ENCODE measurements around the gene ALG14. TPM values are rescaled to one million over a fixed set of nuclear protein-coding genes. Genes with fewer than 3 reads are reported as not detected.

ALG14 gene
- total RNA-seq, 1 donor from 2014 or later: 2.6 TPM

DNA sequence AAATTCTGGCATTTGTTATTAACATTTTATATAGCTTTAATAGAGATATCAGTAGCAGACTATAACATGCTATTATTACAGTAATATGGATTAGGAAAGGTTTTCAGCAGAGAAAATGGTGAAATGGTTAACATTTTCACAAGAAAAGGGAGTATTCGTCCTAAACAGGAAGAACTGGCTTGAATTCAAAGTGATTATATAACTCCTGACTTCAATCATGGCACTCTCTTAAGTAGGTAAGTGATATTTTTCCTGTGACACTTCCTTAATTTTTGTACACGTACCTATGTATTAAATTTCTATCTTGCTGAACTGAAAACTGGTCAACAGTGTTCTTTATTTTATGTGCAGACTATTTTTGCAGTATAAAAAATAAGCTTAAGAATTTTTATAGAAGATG lies 77.9 kb downstream of the ALG14 start:
- H3K27ac ChIP-seq (replicated peaks): peak overlapping the region; percentile 59
- H3K36me3 ChIP-seq: no peaks in the 10 kb centered on the region
- H3K4me3 ChIP-seq: no peak overlapping the region
- intact Hi-C loops (cut with micrococcal nuclease): no loop called here
- no peak for DNase-seq
- TF ChIP-seq, protein P1, sequence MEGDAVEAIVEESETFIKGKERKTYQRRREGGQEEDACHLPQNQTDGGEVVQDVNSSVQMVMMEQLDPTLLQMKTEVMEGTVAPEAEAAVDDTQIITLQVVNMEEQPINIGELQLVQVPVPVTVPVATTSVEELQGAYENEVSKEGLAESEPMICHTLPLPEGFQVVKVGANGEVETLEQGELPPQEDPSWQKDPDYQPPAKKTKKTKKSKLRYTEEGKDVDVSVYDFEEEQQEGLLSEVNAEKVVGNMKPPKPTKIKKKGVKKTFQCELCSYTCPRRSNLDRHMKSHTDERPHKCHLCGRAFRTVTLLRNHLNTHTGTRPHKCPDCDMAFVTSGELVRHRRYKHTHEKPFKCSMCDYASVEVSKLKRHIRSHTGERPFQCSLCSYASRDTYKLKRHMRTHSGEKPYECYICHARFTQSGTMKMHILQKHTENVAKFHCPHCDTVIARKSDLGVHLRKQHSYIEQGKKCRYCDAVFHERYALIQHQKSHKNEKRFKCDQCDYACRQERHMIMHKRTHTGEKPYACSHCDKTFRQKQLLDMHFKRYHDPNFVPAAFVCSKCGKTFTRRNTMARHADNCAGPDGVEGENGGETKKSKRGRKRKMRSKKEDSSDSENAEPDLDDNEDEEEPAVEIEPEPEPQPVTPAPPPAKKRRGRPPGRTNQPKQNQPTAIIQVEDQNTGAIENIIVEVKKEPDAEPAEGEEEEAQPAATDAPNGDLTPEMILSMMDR (IDR thresholded peaks at IDR 0.05; ENCODE audit: borderline replicate concordance): no peak
- H3K9me3 ChIP-seq (replicated peaks): no peaks in the 10 kb centered on the region
- H3K27me3 ChIP-seq (ENCODE audit: low read depth): no peaks in the 10 kb centered on the region
- peaks cover 52% of the 10 kb centered on the region for H3K4me1 ChIP-seq

DNA sequence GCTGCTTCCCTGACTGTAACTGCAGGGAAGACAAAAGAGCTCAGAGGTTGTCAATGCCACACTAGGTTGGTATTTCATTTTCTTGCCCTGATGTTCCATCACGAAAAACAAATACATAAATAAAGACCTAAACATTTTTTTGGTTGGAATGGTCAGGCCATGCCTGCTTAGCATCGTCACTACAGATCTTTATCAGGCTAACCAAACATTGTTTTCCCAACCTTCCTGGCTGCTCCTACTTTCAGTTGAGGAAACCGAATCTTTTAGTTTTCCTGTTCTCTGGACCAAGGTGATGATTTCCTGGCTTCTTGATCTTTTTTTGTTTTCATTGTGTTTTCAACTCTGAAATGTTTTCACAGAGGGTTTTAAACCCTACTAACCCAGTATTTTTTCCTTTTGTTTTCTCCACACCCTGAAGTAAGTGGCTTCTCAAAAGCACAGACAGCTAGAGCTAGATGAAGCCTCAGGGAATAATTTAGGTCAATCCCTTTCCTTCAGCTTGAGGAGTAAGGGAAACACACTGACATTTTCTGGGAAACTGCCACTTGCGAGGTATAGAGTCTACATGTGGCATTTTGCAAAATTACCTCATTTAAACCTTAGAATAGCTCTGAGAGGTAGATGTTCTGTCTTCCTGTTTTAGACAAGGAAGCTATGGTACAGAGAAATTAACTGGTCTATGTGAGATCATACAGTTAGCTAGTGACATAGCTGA lies 78.7 kb downstream of the ALG14 start:
- peak overlapping the region; percentile 59 for H3K27ac ChIP-seq (replicated peaks)
- TF ChIP-seq, protein P1 (IDR thresholded peaks at IDR 0.05; ENCODE audit: borderline replicate concordance): no peak
- intact Hi-C loops (cut with micrococcal nuclease): no loop called here

DNA sequence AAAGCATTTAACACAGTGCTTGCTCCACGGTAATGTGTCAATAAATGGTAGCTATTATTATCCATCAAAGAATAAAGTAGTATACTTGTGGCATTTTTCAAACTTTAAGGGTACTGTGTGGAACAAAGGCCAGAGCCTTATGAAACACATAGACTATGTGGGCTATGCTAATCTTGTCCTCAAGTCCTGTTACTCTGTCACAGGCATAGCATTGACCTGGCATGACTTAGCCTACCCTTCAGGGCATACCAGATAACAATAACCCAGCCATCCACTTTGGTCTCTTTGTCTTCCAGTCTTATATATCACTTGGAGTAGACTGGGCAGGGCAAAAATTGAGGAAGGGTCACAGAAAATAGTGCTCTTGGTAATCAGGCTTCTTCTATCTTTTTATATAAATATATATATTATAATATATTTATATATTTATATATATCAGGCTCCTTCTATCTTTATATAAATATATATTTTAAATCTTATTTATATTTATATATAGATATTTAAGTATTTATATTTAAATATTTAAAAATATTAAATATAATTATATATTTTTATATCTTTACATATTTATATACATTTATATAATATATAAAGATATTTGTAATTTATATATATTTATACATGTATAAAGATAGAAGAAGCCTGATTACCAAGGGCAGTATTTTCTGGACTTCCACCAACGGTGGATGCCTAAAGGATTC lies 79.7 kb downstream of the ALG14 start:
- H3K27ac ChIP-seq (replicated peaks): peak overlapping the region; percentile 1
- no peak for DNase-seq
- intact Hi-C loops (cut with micrococcal nuclease): no loop called here
- TF ChIP-seq, protein P1 (IDR thresholded peaks at IDR 0.05; ENCODE audit: borderline replicate concordance): no peak
- no peaks in the 10 kb centered on the region for H3K36me3 ChIP-seq
- H3K4me3 ChIP-seq: no peak overlapping the region
- H3K4me1 ChIP-seq: peaks cover 58% of the 10 kb centered on the region
- H3K9me3 ChIP-seq (replicated peaks): no peaks in the 10 kb centered on the region
- no peaks in the 10 kb centered on the region for H3K27me3 ChIP-seq (ENCODE audit: low read depth)

More for the DNA sequence above, 78.7 kb downstream of the ALG14 start:
- H3K9me3 ChIP-seq (replicated peaks): no peaks in the 10 kb centered on the region
- no peak overlapping the region for H3K4me3 ChIP-seq
- no peaks in the 10 kb centered on the region for H3K27me3 ChIP-seq (ENCODE audit: low read depth)
- peaks cover 52% of the 10 kb centered on the region for H3K4me1 ChIP-seq
- H3K36me3 ChIP-seq: no peaks in the 10 kb centered on the region
- no peak for DNase-seq

DNA sequence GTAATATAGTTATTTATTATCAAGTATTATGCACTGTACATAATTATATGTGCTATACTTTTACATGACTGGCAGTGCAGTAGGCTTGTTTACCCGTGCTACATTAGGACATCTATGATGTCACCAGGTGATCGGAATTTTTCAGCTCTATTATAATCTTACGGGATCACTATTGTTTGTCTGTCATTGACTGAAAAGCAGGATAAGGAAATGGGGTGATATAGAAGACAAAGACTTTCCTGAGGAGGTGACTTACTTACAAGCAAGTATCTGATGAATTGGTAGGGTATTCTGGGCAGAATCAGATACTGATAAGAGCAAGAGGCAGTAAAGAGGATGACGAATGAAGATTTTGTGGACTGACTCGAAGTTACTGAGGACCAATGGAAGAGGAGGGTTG lies 80.6 kb downstream of the ALG14 start:
- TF ChIP-seq, protein P1 (IDR thresholded peaks at IDR 0.05; ENCODE audit: borderline replicate concordance): no peak
- intact Hi-C loops (cut with micrococcal nuclease): no loop called here
- no peak overlapping the region for H3K4me3 ChIP-seq
- no peak overlapping the region for H3K27ac ChIP-seq (replicated peaks)
- H3K27me3 ChIP-seq (ENCODE audit: low read depth): no peaks in the 10 kb centered on the region
- DNase-seq: no peak
- H3K36me3 ChIP-seq: no peaks in the 10 kb centered on the region
- peaks cover 61% of the 10 kb centered on the region for H3K4me1 ChIP-seq
- no peaks in the 10 kb centered on the region for H3K9me3 ChIP-seq (replicated peaks)

DNA sequence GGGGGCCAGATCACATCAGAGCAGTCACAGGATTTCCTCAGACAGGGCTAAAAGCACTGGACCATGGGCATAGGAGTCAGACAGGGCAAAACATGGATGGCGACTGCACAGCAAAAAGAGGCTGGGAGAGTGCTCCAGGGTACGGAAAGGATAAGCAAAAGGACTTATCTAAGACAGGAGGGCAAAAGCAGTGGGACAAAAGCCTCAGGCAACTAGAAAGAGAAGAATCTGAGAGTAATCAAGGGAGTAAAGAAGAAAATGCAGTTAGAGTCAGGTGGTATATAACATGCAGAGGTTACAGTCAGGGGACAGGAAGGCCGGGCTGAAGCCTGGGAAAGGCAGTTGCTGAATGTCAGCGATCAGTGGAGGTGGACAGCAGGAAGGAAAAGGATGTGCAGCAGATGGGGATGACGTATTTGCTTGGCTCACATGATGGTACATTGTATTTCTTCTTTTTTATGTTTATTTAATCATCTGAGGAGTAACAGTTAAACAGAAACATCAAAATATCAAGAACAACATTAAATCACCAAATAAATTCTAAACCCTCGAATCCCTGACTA lies 82.8 kb downstream of the ALG14 start:
- no peaks in the 10 kb centered on the region for H3K36me3 ChIP-seq
- TF ChIP-seq, protein P1 (IDR thresholded peaks at IDR 0.05; ENCODE audit: borderline replicate concordance): no peak
- peaks cover 56% of the 10 kb centered on the region for H3K4me1 ChIP-seq
- intact Hi-C loops (cut with micrococcal nuclease): no loop called here
- DNase-seq: no peak
- no peaks in the 10 kb centered on the region for H3K9me3 ChIP-seq (replicated peaks)
- peak overlapping the region; percentile 54 for H3K27ac ChIP-seq (replicated peaks)
- no peak overlapping the region for H3K4me3 ChIP-seq
- no peaks in the 10 kb centered on the region for H3K27me3 ChIP-seq (ENCODE audit: low read depth)
